HepG2 (cell line): ENCODE results near the gene ELP5. TPM values are rescaled to one million over a fixed set of nuclear protein-coding genes. Genes with fewer than 3 reads are reported as not detected.

Source experiments
- ATF3 ChIP-seq: sonication (generic); formaldehyde crosslinking; IDR thresholded peaks from 2 replicates; pipeline ENCODE4 v1.4.0; 2020; ENCODE audit warnings: missing genetic modification reagents
- DDIT3 ChIP-seq: sonication (generic); formaldehyde crosslinking; IDR thresholded peaks from 2 replicates; pipeline ENCODE4 v1.4.0; 2020; ENCODE audit warnings: mild to moderate bottlenecking, missing genetic modification reagents
- DRAP1 ChIP-seq: IDR thresholded peaks from 2 replicates; pipeline ENCODE4 v1.6.1; 2016; ENCODE audit warnings: missing genetic modification reagents, missing compliant biosample characterization
- HNRNPLL ChIP-seq: fragments of 200-400 bp; formaldehyde crosslinking; IDR thresholded peaks from 2 replicates; pipeline ENCODE4 v1.6.1; 2017; ENCODE audit warnings: mild to moderate bottlenecking, low read depth, low read length; ENCODE audit not compliant: poor library complexity, severe bottlenecking
- KDM3A ChIP-seq: IDR thresholded peaks from 2 replicates; pipeline ENCODE4 v1.6.1; 2018; ENCODE audit warnings: low read depth, missing compliant biosample characterization
- MED8 ChIP-seq: sonication (generic); formaldehyde crosslinking; IDR thresholded peaks from 2 replicates; pipeline ENCODE4 v1.8.1; 2023; ENCODE audit warnings: mild to moderate bottlenecking, missing genetic modification reagents; ENCODE audit not compliant: insufficient replicate concordance
- MNT ChIP-seq: fragments of 450-650 bp; IDR thresholded peaks from 2 replicates; pipeline ENCODE4 v1.6.1; 2016
- NKX3-1 ChIP-seq: sonication (generic); formaldehyde crosslinking; IDR thresholded peaks from 2 replicates; pipeline ENCODE4 v1.5.0; 2020; ENCODE audit warnings: missing genetic modification reagents
- POGK ChIP-seq: sonication (generic); formaldehyde crosslinking; conservative IDR thresholded peaks from 2 replicates; pipeline ENCODE4 v1.8.0; 2022; ENCODE audit warnings: mild to moderate bottlenecking, moderate library complexity, missing genetic modification reagents
- RNF219 ChIP-seq: sonication (generic); formaldehyde crosslinking; IDR thresholded peaks from 2 replicates; pipeline ENCODE4 v1.5.0; 2020; ENCODE audit warnings: mild to moderate bottlenecking, missing genetic modification reagents
- U2AF2 ChIP-seq: fragments of 200-400 bp; formaldehyde crosslinking; IDR thresholded peaks from 2 replicates; pipeline ENCODE4 v1.6.1; 2017; ENCODE audit warnings: low read depth, mild to moderate bottlenecking, low read length
- USF2 ChIP-seq, 2 experiments: sonication (generic) in 1 of 2; formaldehyde crosslinking in 1 of 2; IDR thresholded peaks; 2 replicates each; pipeline versions ENCODE4 v1.5.1 to v1.6.1; 2011 to 2020; ENCODE audit warnings: borderline replicate concordance in 1 of 2, low read depth in 1 of 2, low read length in 1 of 2, mild to moderate bottlenecking in 1 of 2, missing genetic modification reagents in 1 of 2, moderate library complexity in 1 of 2
- ZBTB3 ChIP-seq: sonication (generic); formaldehyde crosslinking; IDR thresholded peaks from 2 replicates; pipeline ENCODE4 v1.4.0; 2020; ENCODE audit warnings: low read depth, mild to moderate bottlenecking, moderate library complexity, missing genetic modification reagents, borderline replicate concordance
- ZNF329 ChIP-seq: sonication (generic); formaldehyde crosslinking; IDR thresholded peaks from 2 replicates; pipeline ENCODE4 v1.9.0; 2021; ENCODE audit warnings: low read depth, mild to moderate bottlenecking, missing genetic modification reagents
- ZNF704 ChIP-seq: sonication (generic); formaldehyde crosslinking; IDR thresholded peaks from 2 replicates; pipeline ENCODE4 v1.8.1; 2023; ENCODE audit warnings: mild to moderate bottlenecking, inconsistent platforms, moderate library complexity, missing genetic modification reagents, borderline replicate concordance
- ZSCAN12 ChIP-seq: sonication (generic); formaldehyde crosslinking; IDR thresholded peaks from 2 replicates; pipeline ENCODE4 v1.9.0; 2021; ENCODE audit warnings: mild to moderate bottlenecking, missing genetic modification reagents
- polyA plus RNA-seq, 8 experiments: library from polyadenylated mRNA; depleted of rRNA in 3 of 8; stranded (reverse) in 7 of 8; unstranded in 1 of 8; fragments of >200 nt; fragmentation: Illumina TruSeq in 4 of 8; extraction: Trizol in 4 of 8; gene quantifications; 2 replicates each; pipeline versions ENCODE4 v1.2.1 to v1.2.3, GENCODE V29; 2011 to 2016; ENCODE audit warnings: low read depth in 4 of 8, missing spikeins in 1 of 8, mixed read lengths in 1 of 8; ENCODE audit not compliant: insufficient read depth in 1 of 8
- total RNA-seq, 5 experiments: library from RNA; depleted of rRNA; stranded (reverse); fragments of >200 nt; fragmentation: Illumina TruSeq; extraction: Trizol; gene quantifications; 2 replicates each; pipeline ENCODE4 v1.2.3, GENCODE V29; 2016; ENCODE audit warnings: low read depth in 1 of 5

The ELP5 gene
- total and polyA plus RNA-seq, 2 of the 13 experiments (the other 11 are each of a cell fraction or from before 2014, with no cell fraction given), result 67.6 to 69.8 TPM

GRCh38 chr17:7237761-7238419, 14.1 kb upstream of the ELP5 start (continued):
- TF ChIP-seq POGK (CRISPR knock-in tag) (0 out of 2 replicates have a peak, but pooled peaks have one; percentile 34), MNT (no peak), ATF3 (CRISPR knock-in tag) (no peak), U2AF2 (no peak), RNF219 (CRISPR knock-in tag) (no peak), ZBTB3 (CRISPR knock-in tag) (no peak), ZSCAN12 (CRISPR knock-in tag) (no peak), HNRNPLL (peak; percentile 27), DRAP1 (no peak), KDM3A (CRISPR knock-in tag) (no peak), MED8 (CRISPR knock-in tag) (no peak), USF2 (IDR thresholded peaks at IDR 0.05; ENCODE audit: low read depth, low read length) (no peak), USF2 (CRISPR knock-in tag; IDR thresholded peaks at IDR 0.05; ENCODE audit: borderline replicate concordance) (no peak), DDIT3 (CRISPR knock-in tag) (no peak), NKX3-1 (CRISPR knock-in tag) (no peak), ZNF329 (no peak), ZNF704 (CRISPR knock-in tag) (no peak)
